GM23338 (cell line): ENCODE results near the gene CBARP. TPM values are rescaled to one million over a fixed set of nuclear protein-coding genes. Genes with fewer than 3 reads are reported as not detected.

Experiments used
- ATAC-seq: fragments of 200-7000 bp; cut with Tn5 transposase; 3 replicates; pipeline ENCODE4 v1.9.1; 2020
- DNase-seq: peaks from one replicate; pipeline ENCODE4 v3.0.0-alpha.2; 2015; ENCODE audit warnings: low spot score
- H2AFZ ChIP-seq: fragments of 200-600 bp; sonication (generic); 2 replicates; pipeline ENCODE4 v1.8.0; 2016; ENCODE audit warnings: antibody characterized with exemption, mild to moderate bottlenecking, moderate library complexity
- H3F3A ChIP-seq: fragments of 200-600 bp; sonication (generic); replicated peaks from 2 replicates; pipeline ENCODE4 v1.8.0; 2017; ENCODE audit warnings: antibody characterized with exemption, mixed run types, low read depth
- H3K27ac ChIP-seq: fragments of 200-600 bp; sonication (generic); 2 replicates; pipeline ENCODE4 v1.6.1; 2016; ENCODE audit warnings: low read depth
- H3K27me3 ChIP-seq: fragments of 200-600 bp; sonication (generic); 2 replicates; pipeline ENCODE4 v1.8.0; 2016; ENCODE audit warnings: mild to moderate bottlenecking, mixed run types, moderate library complexity; ENCODE audit not compliant: insufficient read depth
- H3K36me3 ChIP-seq: fragments of 200-600 bp; sonication (generic); 2 replicates; pipeline ENCODE4 v1.8.0; 2016; ENCODE audit warnings: mild to moderate bottlenecking; ENCODE audit not compliant: insufficient read depth
- H3K4me1 ChIP-seq: fragments of 200-600 bp; sonication (generic); 2 replicates; pipeline ENCODE4 v1.8.0; 2016; ENCODE audit warnings: mild to moderate bottlenecking, moderate library complexity; ENCODE audit not compliant: insufficient read depth
- H3K4me2 ChIP-seq: fragments of 200-600 bp; sonication (generic); 2 replicates; pipeline ENCODE4 v1.7.1; 2017; ENCODE audit warnings: mixed run types
- H3K4me3 ChIP-seq: fragments of 200-600 bp; sonication (generic); 2 replicates; pipeline ENCODE4 v1.6.1; 2016; ENCODE audit warnings: mixed run types
- H3K79me2 ChIP-seq: fragments of 200-600 bp; sonication (generic); replicated peaks from 2 replicates; pipeline ENCODE4 v1.8.0; 2017; ENCODE audit warnings: mild to moderate bottlenecking; ENCODE audit not compliant: insufficient read depth
- H3K9me2 ChIP-seq: fragments of 200-600 bp; sonication (generic); 2 replicates; pipeline ENCODE4 v1.8.0; 2017; ENCODE audit not compliant: insufficient read depth
- H4K20me1 ChIP-seq: fragments of 200-600 bp; sonication (generic); replicated peaks from 2 replicates; pipeline ENCODE4 v1.8.0; 2017; ENCODE audit warnings: mild to moderate bottlenecking; ENCODE audit not compliant: insufficient read depth
- H3K27ac Mint-ChIP-seq: 2 replicates; pipeline ENCODE4 v1.8.0; 2020; ENCODE audit warnings: inconsistent platforms, mild to moderate bottlenecking, moderate library complexity, mixed read lengths
- H3K27me3 Mint-ChIP-seq: 3 replicates; pipeline ENCODE4 v1.8.0; 2022; ENCODE audit warnings: low read depth, mild to moderate bottlenecking, moderate library complexity, mixed read lengths, inconsistent platforms; ENCODE audit not compliant: insufficient read depth, poor library complexity
- H3K36me3 Mint-ChIP-seq: 3 replicates; pipeline ENCODE4 v1.8.0; 2021; ENCODE audit warnings: low read depth, mild to moderate bottlenecking, inconsistent platforms, moderate library complexity, mixed read lengths
- H3K4me1 Mint-ChIP-seq: 3 replicates; pipeline ENCODE4 v1.8.0; 2020; ENCODE audit warnings: mild to moderate bottlenecking, inconsistent platforms, mixed read lengths
- H3K4me3 Mint-ChIP-seq: 3 replicates; pipeline ENCODE4 v1.8.0; 2021; ENCODE audit warnings: moderate library complexity, mild to moderate bottlenecking, inconsistent platforms, mixed read lengths
- H3K9me3 Mint-ChIP-seq: 3 replicates; pipeline ENCODE4 v1.8.0; 2020; ENCODE audit warnings: moderate library complexity, mild to moderate bottlenecking, inconsistent platforms, mixed read lengths
- CREB1 ChIP-seq: fragments of 250-450 bp; sonication (Bioruptor Pico); IDR thresholded peaks from 2 replicates; pipeline ENCODE4 v1.5.0; 2020; ENCODE audit warnings: low read depth, mild to moderate bottlenecking, moderate library complexity
- CTCF ChIP-seq, 2 experiments: fragments of 200-600 bp in 1 of 2; sonication (generic) in 1 of 2; conservative IDR thresholded peaks; 2 replicates each; pipeline versions ENCODE4 v1.5.1 to v1.6.1; 2016 to 2017; ENCODE audit warnings: antibody characterized with exemption in 2 of 2, low read depth in 2 of 2, mild to moderate bottlenecking in 2 of 2, moderate library complexity in 1 of 2
- EZH2 ChIP-seq: fragments of 200-600 bp; sonication (generic); IDR thresholded peaks from one replicate; pipeline ENCODE4 v1.8.0; 2017; ENCODE audit warnings: antibody characterized with exemption, mild to moderate bottlenecking, low read depth; ENCODE audit not compliant: unreplicated experiment
- JUNB ChIP-seq: IDR thresholded peaks from one replicate; pipeline ENCODE4 v1.6.1; 2016; ENCODE audit warnings: antibody characterized with exemption; ENCODE audit not compliant: unreplicated experiment
- ZNF114 ChIP-seq: fragments of 250-450 bp; sonication (Bioruptor Pico); IDR thresholded peaks from 2 replicates; pipeline ENCODE4 v1.5.0; 2020; ENCODE audit warnings: mild to moderate bottlenecking, moderate library complexity
- ZNF462 ChIP-seq: fragments of 250-450 bp; sonication (Bioruptor Pico); IDR thresholded peaks from 2 replicates; pipeline ENCODE4 v1.5.0; 2020; ENCODE audit warnings: mild to moderate bottlenecking, moderate library complexity
- polyA plus RNA-seq: library from polyadenylated mRNA; unstranded; fragments of >200 nt; fragmentation: Nextera tagmentation; extraction: Ambion mirVana; gene quantifications from 2 replicates; pipeline ENCODE4 v1.2.1, GENCODE V29; 2016
- total RNA-seq: library from RNA; depleted of rRNA; stranded (reverse); fragments of >200 nt; shearing (Covaris generic); gene quantifications from 2 replicates; pipeline ENCODE4 v1.2.3, GENCODE V29; 2014
- TF ChIP-seq, protein P1 (sequence below): IDR thresholded peaks from one replicate; pipeline ENCODE4 v1.6.1; 2018; ENCODE audit warnings: antibody characterized with exemption; ENCODE audit not compliant: unreplicated experiment

CBARP gene
- total and polyA plus RNA-seq, 2 experiments from 2014 or later, result 2.0 to 14.1 TPM

DNA sequence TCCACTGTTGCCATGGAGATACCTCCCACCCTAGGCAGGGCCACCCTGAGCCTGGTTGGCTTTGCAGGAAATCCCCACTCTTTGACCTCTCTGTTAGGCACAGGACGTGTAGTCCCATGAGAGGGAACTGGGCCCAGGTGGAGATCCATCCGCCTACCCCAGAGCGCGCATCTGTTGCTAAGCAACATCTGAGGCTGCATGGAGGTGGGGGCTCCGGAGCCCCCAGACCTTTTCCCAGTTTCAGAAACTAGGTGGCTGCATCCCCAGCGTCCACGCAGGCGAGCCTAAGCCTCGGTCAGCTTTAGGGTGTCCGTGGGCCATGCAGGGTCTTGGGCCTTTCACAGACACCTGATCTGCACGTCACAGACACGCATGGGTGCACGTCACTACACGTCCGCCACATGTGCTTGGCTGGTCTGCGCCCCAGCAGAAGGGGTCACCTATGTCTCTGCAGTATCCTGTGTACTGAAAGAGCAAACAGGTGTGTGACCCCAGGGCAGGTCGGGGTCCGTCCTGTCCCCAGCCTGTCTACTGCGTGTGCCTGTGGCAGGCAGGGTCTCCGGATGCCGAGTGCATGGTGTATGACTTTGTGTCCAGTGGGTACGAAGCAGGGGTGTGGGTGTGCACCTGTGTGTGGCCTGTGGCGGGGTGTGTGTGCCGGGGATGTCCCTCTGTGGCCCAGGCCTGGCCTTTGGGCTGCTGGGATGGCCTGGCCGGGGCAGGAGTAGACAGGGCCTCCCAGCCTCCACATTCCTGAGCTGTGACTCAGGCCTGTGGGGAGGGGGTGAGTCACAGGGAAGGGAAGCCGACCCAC, 27.2 kb upstream of the CBARP start:
- peaks cover 49% of the 10 kb centered on the region for H3K4me1 Mint-ChIP-seq
- no peak overlapping the region for H3K27ac ChIP-seq
- peaks cover 10% of the 10 kb centered on the region; the same call in 1 of the 2 replicates for H3K27me3 ChIP-seq
- DNase-seq (peak; percentile 87), ATAC-seq (peak; percentile 9)
- peak overlapping the region; percentile 43; the same call in 1 of the 2 replicates for H3K4me3 ChIP-seq
- peaks cover 9% of the 10 kb centered on the region for H3K79me2 ChIP-seq
- H4K20me1 ChIP-seq, result 0 out of 2 replicates have a peak, but pooled peaks cover 4% of the 10 kb centered on the region
- H3F3A ChIP-seq, result peaks cover 40% of the 10 kb centered on the region
- peak; percentile 43 for TF ChIP-seq JUNB
- no peak for TF ChIP-seq CTCF (conservative IDR thresholded peaks at IDR 0.05; ENCODE audit: low read depth in 2 of 2)
- TF ChIP-seq EZH2, result no peak
- TF ChIP-seq CREB1 (CRISPR knock-in tag), result 0 out of 2 replicates have a peak, but pooled peaks have one; percentile 15
- TF ChIP-seq ZNF114 (CRISPR knock-in tag), result no peak
- TF ChIP-seq ZNF462, result no peak
- TF ChIP-seq, protein P1, sequence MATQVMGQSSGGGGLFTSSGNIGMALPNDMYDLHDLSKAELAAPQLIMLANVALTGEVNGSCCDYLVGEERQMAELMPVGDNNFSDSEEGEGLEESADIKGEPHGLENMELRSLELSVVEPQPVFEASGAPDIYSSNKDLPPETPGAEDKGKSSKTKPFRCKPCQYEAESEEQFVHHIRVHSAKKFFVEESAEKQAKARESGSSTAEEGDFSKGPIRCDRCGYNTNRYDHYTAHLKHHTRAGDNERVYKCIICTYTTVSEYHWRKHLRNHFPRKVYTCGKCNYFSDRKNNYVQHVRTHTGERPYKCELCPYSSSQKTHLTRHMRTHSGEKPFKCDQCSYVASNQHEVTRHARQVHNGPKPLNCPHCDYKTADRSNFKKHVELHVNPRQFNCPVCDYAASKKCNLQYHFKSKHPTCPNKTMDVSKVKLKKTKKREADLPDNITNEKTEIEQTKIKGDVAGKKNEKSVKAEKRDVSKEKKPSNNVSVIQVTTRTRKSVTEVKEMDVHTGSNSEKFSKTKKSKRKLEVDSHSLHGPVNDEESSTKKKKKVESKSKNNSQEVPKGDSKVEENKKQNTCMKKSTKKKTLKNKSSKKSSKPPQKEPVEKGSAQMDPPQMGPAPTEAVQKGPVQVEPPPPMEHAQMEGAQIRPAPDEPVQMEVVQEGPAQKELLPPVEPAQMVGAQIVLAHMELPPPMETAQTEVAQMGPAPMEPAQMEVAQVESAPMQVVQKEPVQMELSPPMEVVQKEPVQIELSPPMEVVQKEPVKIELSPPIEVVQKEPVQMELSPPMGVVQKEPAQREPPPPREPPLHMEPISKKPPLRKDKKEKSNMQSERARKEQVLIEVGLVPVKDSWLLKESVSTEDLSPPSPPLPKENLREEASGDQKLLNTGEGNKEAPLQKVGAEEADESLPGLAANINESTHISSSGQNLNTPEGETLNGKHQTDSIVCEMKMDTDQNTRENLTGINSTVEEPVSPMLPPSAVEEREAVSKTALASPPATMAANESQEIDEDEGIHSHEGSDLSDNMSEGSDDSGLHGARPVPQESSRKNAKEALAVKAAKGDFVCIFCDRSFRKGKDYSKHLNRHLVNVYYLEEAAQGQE, result no peak
- peak overlapping the region; percentile 52 for H3K4me3 Mint-ChIP-seq
- H3K9me3 Mint-ChIP-seq, result peaks cover 2% of the 10 kb centered on the region
- H3K27ac Mint-ChIP-seq, result peak overlapping the region; percentile 96
- H3K9me2 ChIP-seq, result no peaks in the 10 kb centered on the region
- H3K27me3 Mint-ChIP-seq, result peaks cover 46% of the 10 kb centered on the region
- H3K4me2 ChIP-seq, result peak overlapping the region; percentile 71
- H3K4me1 ChIP-seq, result peaks cover 46% of the 10 kb centered on the region
- no peaks in the 10 kb centered on the region for H3K36me3 ChIP-seq
- H2AFZ ChIP-seq, result no peak overlapping the region
- peaks cover 13% of the 10 kb centered on the region for H3K36me3 Mint-ChIP-seq
